Measurements from ENCODE around the gene BLOC1S3.

Gene BLOC1S3

GRCh38 chr19:45162608-45163143 is 15.9 kb upstream of the BLOC1S3 start:
- no peak for DNase-seq

GRCh38 chr19:45163156-45163555 is 15.4 kb upstream of the BLOC1S3 start:
- DNase-seq: no peak

GRCh38 chr19:45163751-45164460 is 14.7 kb upstream of the BLOC1S3 start:
- no peak for DNase-seq

GRCh38 chr19:45164577-45165335 is 13.8 kb upstream of the BLOC1S3 start:
- peak; percentile 84 for DNase-seq

- DNase-seq: no peak
These were observed 11.8 kb upstream of the BLOC1S3 start for GRCh38 chr19:45166723-45167252.

- no peak for DNase-seq
These were observed 9.7 kb upstream of the BLOC1S3 start for GRCh38 chr19:45168767-45169351.

- DNase-seq: no peak
These were observed 9.0 kb upstream of the BLOC1S3 start for GRCh38 chr19:45169602-45170001.

GRCh38 chr19:45170146-45171106 is 8.2 kb upstream of the BLOC1S3 start:
- no peak for DNase-seq

- peak; percentile 80 for DNase-seq
These were observed 7.4 kb upstream of the BLOC1S3 start for GRCh38 chr19:45171211-45171623.

- peak; percentile 70 for DNase-seq
These were observed 6.4 kb upstream of the BLOC1S3 start for GRCh38 chr19:45172173-45172572.

GRCh38 chr19:45172611-45173208 is 5.9 kb upstream of the BLOC1S3 start:
- no peak for DNase-seq

- no peak for DNase-seq
These were observed 4.8 kb upstream of the BLOC1S3 start for GRCh38 chr19:45173816-45174215.

- DNase-seq: no peak
These were observed 2.9 kb upstream of the BLOC1S3 start for GRCh38 chr19:45175515-45176345.

- no peak for DNase-seq
These were observed 745 bp upstream of the BLOC1S3 start, which contains the start of gene TRAPPC6A for GRCh38 chr19:45177817-45178261. Gene TRAPPC6A, minus strand, starts transcription at chr19:45178237. Its CDS starts 19 bp downstream, at chr19:45178218.

- DNase-seq: peak; percentile 80
These were observed 698 bp downstream of the BLOC1S3 start for GRCh38 chr19:45179072-45179891.

- no peak for DNase-seq
These were observed 1.3 kb downstream of the BLOC1S3 start for GRCh38 chr19:45179892-45180370.

- DNase-seq: no peak
These were observed 2.4 kb downstream of the BLOC1S3 start for GRCh38 chr19:45180936-45181335.

- no peak for DNase-seq
These were observed 4.2 kb downstream of the BLOC1S3 start for GRCh38 chr19:45182758-45183157.

- no peak for DNase-seq
These were observed 5.5 kb downstream of the BLOC1S3 start for GRCh38 chr19:45184115-45184514.
